ENCODE measurements around the gene C6. TPM values are rescaled to one million over a fixed set of nuclear protein-coding genes. Genes with fewer than 3 reads are reported as not detected.
"Not testable (repeated sequence)": the region's sequence is repeated elsewhere in the genome, so short reads cannot be mapped to it uniquely, and the experiment has no call there.

Gene C6
- total and polyA plus RNA-seq, 10 donors, result 0.02 to 0.65 (median 0.17) TPM; not detected in 5

GRCh38 chr5:41212935-41213334, 397 bp downstream of the C6 start:
- no peak for DNase-seq
- H3K36me3 ChIP-seq, result no peaks in the 10 kb centered on the region
- H3K27me3 ChIP-seq (replicated peaks in 1 of 7), result no peaks in the 10 kb centered on the region
- H3K4me1 ChIP-seq, result no peaks in the 10 kb centered on the region
- H3K27ac ChIP-seq, result no peak overlapping the region
- WGBS, 5 donors, result 88 to 95% (median 92%) methylated on average over 1 of the region's 1 CpG
- TF ChIP-seq POLR2A (IDR thresholded peaks at IDR 0.05), result no peak
- no peak for TF ChIP-seq POLR2AphosphoS5 (IDR thresholded peaks at IDR 0.05)
- H3K4me3 ChIP-seq, result no peak overlapping the region
- intact Hi-C loops (cut with DNase I; ENCODE audit: low total_unique reads), result loop anchor here (2.0 kb wide), 1 partner anchor 22 kb away; no protein-coding TSS in a partner anchor
- H3K9me3 ChIP-seq, result peaks cover 0 to 4% (median 0%) of the 10 kb centered on the region in 8 donors

- no peaks in the 10 kb centered on the region for H3K36me3 ChIP-seq
- no peak overlapping the region for H3K27ac ChIP-seq
- intact Hi-C loops (cut with DNase I; ENCODE audit: low total_unique reads), result no loop called here
- peaks cover 0 to 4% (median 0%) of the 10 kb centered on the region in 8 donors for H3K9me3 ChIP-seq
- 84 to 95% (median 86%) methylated on average over 4 of the region's 4 CpGs for WGBS, 5 donors
- no peaks in the 10 kb centered on the region for H3K27me3 ChIP-seq (replicated peaks in 1 of 7)
- DNase-seq, result no peak
- H3K4me3 ChIP-seq, result no peak overlapping the region
- no peak for TF ChIP-seq POLR2AphosphoS5 (IDR thresholded peaks at IDR 0.05)
- no peaks in the 10 kb centered on the region for H3K4me1 ChIP-seq
These were observed 1.9 kb downstream of the C6 start for GRCh38 chr5:41211417-41211816.

GRCh38 chr5:41205475-41205874, 7.9 kb downstream of the C6 start:
- DNase-seq; H3K4me1 ChIP-seq; H3K27ac ChIP-seq; H3K4me3 ChIP-seq; H3K27me3 ChIP-seq (replicated peaks in 1 of 7); intact Hi-C loops (cut with DNase I; ENCODE audit: low total_unique reads); H3K36me3 ChIP-seq: not testable (repeated sequence)
- 70 to 94% (median 89%) methylated on average over 4 to 8 of the region's 8 CpGs for WGBS, 5 donors
- peaks cover 0 to 16% (median 13%) of the 10 kb centered on the region in 8 donors for H3K9me3 ChIP-seq

GRCh38 chr5:41203033-41203432, 10.3 kb downstream of the C6 start:
- no peaks in the 10 kb centered on the region for H3K4me1 ChIP-seq
- no peak overlapping the region for H3K27ac ChIP-seq
- DNase-seq, result no peak
- H3K4me3 ChIP-seq, result no peak overlapping the region
- intact Hi-C loops (cut with DNase I; ENCODE audit: low total_unique reads), result no loop called here
- H3K27me3 ChIP-seq (replicated peaks in 1 of 7), result no peaks in the 10 kb centered on the region
- H3K36me3 ChIP-seq, result no peaks in the 10 kb centered on the region
- H3K9me3 ChIP-seq, result peaks cover 0 to 16% (median 12%) of the 10 kb centered on the region in 8 donors
- TF ChIP-seq CTCF (IDR thresholded peaks at IDR 0.05 in 8 of 11, conservative IDR thresholded peaks at IDR 0.05 in 3 of 11) (no peak), POLR2AphosphoS5 (IDR thresholded peaks at IDR 0.05) (no peak), POLR2A (IDR thresholded peaks at IDR 0.05) (no peak)
- 64 to 82% (median 69%) methylated on average over 2 of the region's 2 CpGs for WGBS, 5 donors

- intact Hi-C loops (cut with DNase I; ENCODE audit: low total_unique reads), result no loop called here
- H3K4me3 ChIP-seq, result no peak overlapping the region
- no peaks in the 10 kb centered on the region for H3K4me1 ChIP-seq
- H3K27me3 ChIP-seq (replicated peaks in 1 of 7), result no peaks in the 10 kb centered on the region
- 45 to 75% (median 58%) methylated on average over 1 of the region's 1 CpG for WGBS, 5 donors
- H3K36me3 ChIP-seq, result no peaks in the 10 kb centered on the region
- H3K9me3 ChIP-seq, result peaks cover 0 to 16% (median 12%) of the 10 kb centered on the region in 8 donors
- no peak overlapping the region for H3K27ac ChIP-seq
- TF ChIP-seq CTCF (IDR thresholded peaks at IDR 0.05 in 8 of 11, conservative IDR thresholded peaks at IDR 0.05 in 3 of 11), result no peak
- TF ChIP-seq POLR2A (IDR thresholded peaks at IDR 0.05), result no peak
- no peak for TF ChIP-seq POLR2AphosphoS5 (IDR thresholded peaks at IDR 0.05)
- DNase-seq, result no peak
These were observed 12.1 kb downstream of the C6 start for GRCh38 chr5:41201082-41201772.
